GM10248 (cell line): ENCODE results near the gene FEZF1.

Source experiments
- CTCF ChIA-PET: fragments of 300-600 bp; sonication (Branson Sonifier 250); formaldehyde crosslinking; extraction: SDS; loops from one replicate; lab custom pipeline; 2021; ENCODE audit warnings: antibody characterized with exemption; lab: Yijun Ruan, JAX
- POLR2A ChIA-PET: fragments of 350-650 bp; sonication (Branson Sonifier 250); formaldehyde crosslinking; extraction: SDS; loops from one replicate; lab custom pipeline; 2020; ENCODE audit warnings: antibody characterized with exemption; lab: Yijun Ruan, JAX
- DNase-seq: peaks from one replicate; pipeline ENCODE4 v3.0.0; 2012; ENCODE audit errors: extremely low spot score
- CTCF ChIP-seq: IDR thresholded peaks from 2 replicates; pipeline ENCODE4 v1.5.1; 2012; ENCODE audit warnings: mild to moderate bottlenecking, low read depth; ENCODE audit errors: extremely low read depth, missing control alignments, control extremely low read depth

The FEZF1 gene

GRCh38 chr7:122315507-122316466 is 11.2 kb upstream of the FEZF1 start:
- ChIA-PET POLR2A (no interaction called here), CTCF (no interaction called here)
- no peak for TF ChIP-seq CTCF
- no peak for DNase-seq

DNA sequence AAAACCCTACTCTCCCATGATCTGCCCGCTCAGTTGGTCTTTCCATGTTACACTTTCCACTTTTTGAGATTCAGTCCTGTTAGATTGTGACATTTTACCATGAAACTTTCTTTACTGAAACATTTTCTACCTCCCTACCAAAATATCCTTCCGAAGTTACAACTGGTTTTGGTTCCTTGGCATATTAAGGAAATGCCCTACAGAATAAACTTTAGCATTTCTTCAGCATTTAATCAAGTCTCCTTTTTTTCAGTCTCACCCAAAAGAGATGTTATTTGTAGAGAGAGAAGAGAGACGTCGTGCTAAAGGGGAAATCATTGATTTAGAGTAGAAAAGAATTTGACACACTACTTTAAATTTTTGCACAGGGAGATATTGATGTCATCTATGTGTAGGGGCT is 9.7 kb upstream of the FEZF1 start:
- ChIA-PET POLR2A (no interaction called here), CTCF (no interaction called here)
- no peak for TF ChIP-seq CTCF
- no peak for DNase-seq

DNA sequence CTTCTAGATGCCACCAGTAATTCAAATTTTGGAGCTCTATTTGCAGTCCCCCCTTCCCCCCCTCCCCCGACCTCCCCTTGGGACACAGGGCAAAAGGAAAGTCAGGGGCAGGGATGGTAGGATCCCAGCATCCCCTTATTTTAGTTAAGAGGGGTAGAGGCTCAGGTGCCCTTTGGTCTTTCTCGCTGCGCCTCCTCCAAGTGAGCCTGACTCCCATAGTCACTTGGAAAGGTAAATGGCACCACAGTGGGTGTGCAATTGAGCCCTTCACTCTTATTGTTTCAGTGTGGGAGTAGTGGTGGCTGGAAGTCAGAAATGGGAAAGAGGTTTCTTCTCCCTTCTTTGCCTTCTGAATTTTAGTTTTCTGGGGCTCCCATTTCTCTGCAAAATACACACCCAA is 8.2 kb upstream of the FEZF1 start:
- no peak for DNase-seq
- CTCF ChIA-PET: no interaction called here
- POLR2A ChIA-PET: no interaction called here
- TF ChIP-seq CTCF: no peak

DNA sequence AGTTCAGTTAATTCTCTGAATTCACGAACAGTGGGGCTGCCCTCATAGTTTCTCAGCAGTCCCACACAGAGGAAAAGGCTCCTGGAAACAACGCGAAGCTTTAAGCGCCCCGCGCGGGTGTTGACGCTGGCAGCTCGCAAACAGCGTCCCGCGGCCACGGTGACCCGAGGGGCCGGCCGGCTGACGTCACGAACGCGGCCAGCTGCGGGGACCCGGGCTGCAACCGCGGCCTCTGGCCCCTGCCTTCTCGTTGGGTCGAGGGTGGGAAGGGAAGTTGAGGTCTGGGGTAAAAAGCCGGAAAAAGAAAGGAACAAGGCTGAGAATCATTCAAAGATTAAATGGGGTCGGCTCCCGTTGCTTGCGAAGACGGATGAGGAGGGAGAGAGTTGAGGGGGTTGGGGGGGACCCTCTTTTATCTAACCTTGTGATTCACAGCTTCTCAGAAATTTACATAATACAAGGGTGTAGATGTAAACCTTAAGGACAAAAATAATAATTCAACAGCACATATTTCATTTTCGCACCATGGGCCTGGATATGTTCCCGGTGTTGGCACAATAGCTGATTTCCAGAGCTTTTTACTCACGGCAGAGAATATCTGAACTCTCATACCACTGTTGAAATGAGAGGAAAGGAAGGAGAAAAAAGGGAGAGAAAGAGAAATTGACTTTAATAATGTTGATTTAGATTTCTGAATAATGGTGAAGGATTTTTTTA is 7.3 kb upstream of the FEZF1 start:
- POLR2A ChIA-PET: no interaction called here
- DNase-seq: no peak
- no peak for TF ChIP-seq CTCF
- CTCF ChIA-PET: interaction anchor here (0.9 kb wide), 1 partner anchor 26 kb away, joined by 4 read pairs; no protein-coding TSS in a partner anchor

- DNase-seq: no peak
- ChIA-PET POLR2A (no interaction called here), CTCF (no interaction called here)
- no peak for TF ChIP-seq CTCF
Observed at GRCh38 chr7:122311050-122311700, 6.6 kb upstream of the FEZF1 start.
